ENCODE measurements around the gene SMPD2.

The SMPD2 gene

GRCh38 chr6:109485266-109485935 lies 44.9 kb downstream of the SMPD2 start:
- DNase-seq (ENCODE audit: low spot score): no peak

- DNase-seq (ENCODE audit: low spot score): no peak
Measured at GRCh38 chr6:109486068-109486467, 45.5 kb downstream of the SMPD2 start.

- DNase-seq (ENCODE audit: low spot score): no peak
Measured at GRCh38 chr6:109488001-109488400, 47.5 kb downstream of the SMPD2 start.

- no peak for DNase-seq (ENCODE audit: low spot score)
Measured at GRCh38 chr6:109490713-109491112, 50.2 kb downstream of the SMPD2 start.

GRCh38 chr6:109491207-109491938 lies 50.8 kb downstream of the SMPD2 start:
- DNase-seq (ENCODE audit: low spot score): no peak
